CD4-positive, CD25-positive, alpha-beta regulatory T cell (primary cell): ENCODE data around the gene SLC38A11. TPM values are rescaled to one million over a fixed set of nuclear protein-coding genes. Genes with fewer than 3 reads are reported as not detected.
"Not testable (repeated sequence)": the region's sequence is repeated elsewhere in the genome, so short reads cannot be mapped to it uniquely, and the experiment has no call there.

Experiments used
- ATAC-seq, 2 donors: fragments of 150-1000 bp; cut with Tn5 transposase; one replicate each; pipeline ENCODE4 v1.10.0; 2021; ENCODE audit warnings: low read depth in 2 of 2, moderate number of reproducible peaks in 2 of 2, moderate library complexity in 1 of 2
- DNase-seq, 3 donors: peaks; one replicate each; pipeline versions ENCODE4 v3.0.0 to v3.0.0-alpha.2; 2012 to 2022; ENCODE audit warnings: mixed read lengths in 1 of 3
- H3K27ac ChIP-seq: one replicate; pipeline ENCODE4 v1.7.0; 2013; ENCODE audit warnings: mild to moderate bottlenecking, low read length; ENCODE audit not compliant: insufficient read depth, poor library complexity, severe bottlenecking
- H3K27me3 ChIP-seq: one replicate; pipeline ENCODE4 v1.7.0; 2013; ENCODE audit warnings: low read length; ENCODE audit not compliant: control insufficient read depth, insufficient read depth
- H3K36me3 ChIP-seq: one replicate; pipeline ENCODE4 v1.7.0; 2013; ENCODE audit warnings: mild to moderate bottlenecking, low read length, moderate library complexity; ENCODE audit not compliant: control insufficient read depth, insufficient read depth
- H3K4me1 ChIP-seq: 2 replicates; pipeline ENCODE4 v1.7.0; 2013; ENCODE audit warnings: mild to moderate bottlenecking, low read length; ENCODE audit not compliant: insufficient read depth, control insufficient read depth, poor library complexity, severe bottlenecking
- H3K4me3 ChIP-seq: one replicate; pipeline ENCODE4 v1.7.0; 2013; ENCODE audit warnings: low read depth, mild to moderate bottlenecking, low read length, moderate library complexity
- H3K9me3 ChIP-seq, 2 experiments: 1 replicate in 1 of 2; 2 replicates in 1 of 2; pipeline ENCODE4 v1.7.0; 2013; ENCODE audit warnings: low read length in 2 of 2, mild to moderate bottlenecking in 1 of 2, moderate library complexity in 1 of 2; ENCODE audit not compliant: control insufficient read depth in 2 of 2
- H3K27ac Mint-ChIP-seq, 3 donors: one replicate each; pipeline ENCODE4 v1.8.0; 2020 to 2022; ENCODE audit warnings: mild to moderate bottlenecking in 3 of 3, mixed read lengths in 3 of 3, moderate library complexity in 2 of 3
- H3K27me3 Mint-ChIP-seq: one replicate; pipeline ENCODE4 v1.8.0; 2022; ENCODE audit warnings: mild to moderate bottlenecking, mixed read lengths
- H3K36me3 Mint-ChIP-seq: one replicate; pipeline ENCODE4 v1.8.0; 2020; ENCODE audit warnings: mixed read lengths
- H3K4me1 Mint-ChIP-seq, 4 donors: one replicate each; pipeline ENCODE4 v1.8.0; 2020 to 2022; ENCODE audit warnings: mixed read lengths in 4 of 4, mild to moderate bottlenecking in 1 of 4
- H3K4me3 Mint-ChIP-seq, 4 donors: one replicate each; pipeline ENCODE4 v1.8.0; 2020 to 2022; ENCODE audit warnings: mild to moderate bottlenecking in 4 of 4, mixed read lengths in 4 of 4, moderate library complexity in 3 of 4
- H3K9me3 Mint-ChIP-seq, 7 donors: one replicate each; pipeline ENCODE4 v1.8.0; 2020 to 2022; ENCODE audit warnings: mixed read lengths in 7 of 7, mild to moderate bottlenecking in 3 of 7, moderate library complexity in 2 of 7
- polyA plus RNA-seq, 4 donors: library from polyadenylated mRNA; unstranded; fragments of 300-500 nt; fragmentation: Illumina TruSeq; gene quantifications; one replicate each; pipeline ENCODE4 v1.2.3, GENCODE V29; 2021
- total RNA-seq: library from RNA; stranded (reverse); gene quantifications from one replicate; pipeline ENCODE4 v1.2.3, GENCODE V29; 2022

Gene SLC38A11
- total and polyA plus RNA-seq, 5 donors from 2014 or later: not detected

DNA sequence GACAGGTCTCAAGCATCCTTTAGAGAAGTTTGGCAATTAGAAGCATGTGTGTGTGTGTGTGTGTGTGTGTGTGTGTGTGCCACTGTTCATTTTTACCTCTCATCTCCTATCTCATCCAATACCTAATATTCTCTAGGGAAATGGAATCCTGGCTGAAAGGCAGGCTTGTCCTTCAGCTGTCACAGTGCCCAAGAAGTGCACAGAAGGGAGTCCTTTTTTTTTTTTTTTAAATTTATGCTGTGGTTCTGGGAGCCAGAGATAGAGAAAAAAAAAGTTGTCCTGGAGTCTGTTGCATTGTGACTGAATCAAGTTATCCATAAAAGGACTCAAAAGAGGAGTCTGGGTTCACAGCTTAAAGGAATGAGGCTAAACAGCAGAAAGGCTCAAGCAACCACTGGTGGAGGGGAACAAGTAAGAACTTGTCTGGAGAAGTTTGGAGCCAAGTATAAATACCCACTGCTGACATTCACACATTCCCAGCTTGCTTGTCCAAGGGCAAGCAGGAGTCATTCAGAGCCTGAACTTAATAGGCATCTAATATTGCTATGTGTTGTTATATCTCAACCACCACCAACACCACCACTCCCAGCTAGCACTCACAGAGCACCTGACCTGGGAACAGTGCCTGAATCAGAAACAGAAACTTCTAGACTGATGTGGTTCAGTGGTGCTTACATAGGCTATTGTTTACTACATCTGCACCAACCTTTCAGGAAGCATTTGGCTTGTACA lies 36.2 kb upstream of the SLC38A11 start:
- H3K27ac ChIP-seq, H3K4me3 ChIP-seq, H3K4me3 Mint-ChIP-seq, H3K36me3 ChIP-seq, H3K27me3 ChIP-seq, H3K9me3 ChIP-seq, H3K27me3 Mint-ChIP-seq, H3K4me1 ChIP-seq, H3K36me3 Mint-ChIP-seq, H3K9me3 Mint-ChIP-seq: not testable (repeated sequence)
- Mint-ChIP-seq H3K4me1 (peaks cover 0 to 16% (median 6%) of the 10 kb centered on the region in 4 donors), H3K27ac (peak overlapping the region in 1 of 3 donors; percentile 90)
- peak in 1 of 3 donors; percentile 4 for DNase-seq
- peak in 1 of 2 donors; percentile 54 for ATAC-seq

DNA sequence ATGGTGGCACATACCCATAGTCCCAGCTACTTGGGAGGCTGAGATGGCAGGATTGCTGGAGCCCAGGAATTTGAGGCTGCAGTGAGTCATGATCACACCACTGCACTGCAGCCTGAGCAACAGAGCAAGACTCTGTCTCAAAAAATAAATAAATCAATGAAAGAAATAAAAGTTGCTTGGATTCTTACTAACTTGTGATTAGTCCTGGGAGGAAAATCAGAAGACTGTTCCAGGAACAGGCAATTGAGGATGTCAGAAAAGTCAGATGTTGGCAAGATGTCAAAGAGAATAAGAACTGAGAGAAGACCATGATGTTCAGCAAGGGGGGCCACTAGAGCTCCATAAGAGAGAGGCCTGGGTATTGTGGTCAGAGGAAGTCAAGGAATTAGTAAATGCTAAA lies 35.6 kb upstream of the SLC38A11 start:
- not testable (repeated sequence) for H3K36me3 Mint-ChIP-seq, H3K9me3 Mint-ChIP-seq, H3K27me3 ChIP-seq, DNase-seq, H3K9me3 ChIP-seq, H3K4me3 ChIP-seq, H3K36me3 ChIP-seq, H3K27ac ChIP-seq, H3K27me3 Mint-ChIP-seq, H3K4me3 Mint-ChIP-seq, ATAC-seq, H3K4me1 ChIP-seq
- peak overlapping the region in 1 of 3 donors; percentile 90 for H3K27ac Mint-ChIP-seq
- H3K4me1 Mint-ChIP-seq: peaks cover 0 to 16% (median 6%) of the 10 kb centered on the region in 4 donors

DNA sequence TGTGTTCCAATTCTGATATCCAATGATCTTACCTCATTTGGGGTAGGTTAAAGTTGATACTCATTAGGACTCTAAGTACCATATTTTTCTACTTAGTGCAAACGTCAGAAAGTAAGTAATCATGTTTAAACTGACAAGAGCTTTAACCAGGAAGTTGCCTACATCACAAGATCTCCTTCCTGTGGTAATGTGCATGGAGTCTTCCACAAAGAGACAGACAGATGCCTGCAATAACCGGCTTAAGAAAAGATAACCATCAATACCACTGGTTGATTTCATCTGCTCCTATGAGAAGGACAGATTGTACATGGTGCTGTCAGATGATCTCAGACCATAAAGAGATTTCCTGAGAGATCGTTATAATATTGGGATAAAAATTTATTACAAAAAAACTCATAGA lies 33.5 kb upstream of the SLC38A11 start:
- not testable (repeated sequence) for H3K27me3 Mint-ChIP-seq, H3K4me1 ChIP-seq, H3K4me3 ChIP-seq, H3K27me3 ChIP-seq, H3K9me3 ChIP-seq, ATAC-seq, H3K27ac ChIP-seq, H3K27ac Mint-ChIP-seq, H3K9me3 Mint-ChIP-seq, H3K36me3 ChIP-seq, H3K36me3 Mint-ChIP-seq, H3K4me3 Mint-ChIP-seq, DNase-seq
- peaks cover 0 to 14% (median 6%) of the 10 kb centered on the region in 4 donors for H3K4me1 Mint-ChIP-seq

GRCh38 chr2:164986027-164986426 lies 30.7 kb upstream of the SLC38A11 start:
- H3K4me3 ChIP-seq, H3K27me3 ChIP-seq, H3K9me3 ChIP-seq, ATAC-seq, DNase-seq, H3K4me3 Mint-ChIP-seq, H3K4me1 ChIP-seq, H3K9me3 Mint-ChIP-seq, H3K27ac Mint-ChIP-seq, H3K36me3 ChIP-seq, H3K4me1 Mint-ChIP-seq, H3K36me3 Mint-ChIP-seq, H3K27me3 Mint-ChIP-seq, H3K27ac ChIP-seq: not testable (repeated sequence)

DNA sequence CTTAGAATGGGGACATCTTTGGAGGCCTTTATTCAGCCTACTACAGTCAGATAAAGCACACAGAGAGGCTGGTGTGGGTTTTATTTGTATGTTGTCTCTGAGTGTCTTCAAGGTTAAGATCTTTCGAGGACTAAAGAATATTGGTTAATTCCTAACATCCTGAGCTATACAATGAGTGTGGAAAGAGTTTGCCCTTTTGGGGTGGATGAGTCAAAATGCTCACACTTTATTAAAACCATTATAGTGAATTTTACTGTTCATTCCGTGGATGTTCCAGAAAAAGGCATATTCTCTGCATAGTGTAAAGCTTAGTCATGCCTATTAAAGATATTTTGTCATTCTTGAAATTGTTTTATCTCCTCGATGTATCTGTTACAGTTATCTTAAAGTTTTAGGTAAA lies 29.1 kb upstream of the SLC38A11 start:
- DNase-seq (no peak), ATAC-seq (no peak)
- Mint-ChIP-seq H3K27ac (no peak overlapping the region), H3K27me3 (peaks cover 5% of the 10 kb centered on the region), H3K9me3 (peaks cover 0 to 2% (median 0%) of the 10 kb centered on the region in 7 donors), H3K4me3 (no peak overlapping the region), H3K4me1 (peaks cover 0 to 8% (median 0%) of the 10 kb centered on the region in 4 donors), H3K36me3 (no peaks in the 10 kb centered on the region)
- Histone ChIP-seq H3K4me1 (no peaks in the 10 kb centered on the region), H3K4me3 (no peak overlapping the region), H3K27ac (no peak overlapping the region), H3K9me3 (no peaks in the 10 kb centered on the region), H3K36me3 (no peaks in the 10 kb centered on the region), H3K27me3 (no peaks in the 10 kb centered on the region)

DNA sequence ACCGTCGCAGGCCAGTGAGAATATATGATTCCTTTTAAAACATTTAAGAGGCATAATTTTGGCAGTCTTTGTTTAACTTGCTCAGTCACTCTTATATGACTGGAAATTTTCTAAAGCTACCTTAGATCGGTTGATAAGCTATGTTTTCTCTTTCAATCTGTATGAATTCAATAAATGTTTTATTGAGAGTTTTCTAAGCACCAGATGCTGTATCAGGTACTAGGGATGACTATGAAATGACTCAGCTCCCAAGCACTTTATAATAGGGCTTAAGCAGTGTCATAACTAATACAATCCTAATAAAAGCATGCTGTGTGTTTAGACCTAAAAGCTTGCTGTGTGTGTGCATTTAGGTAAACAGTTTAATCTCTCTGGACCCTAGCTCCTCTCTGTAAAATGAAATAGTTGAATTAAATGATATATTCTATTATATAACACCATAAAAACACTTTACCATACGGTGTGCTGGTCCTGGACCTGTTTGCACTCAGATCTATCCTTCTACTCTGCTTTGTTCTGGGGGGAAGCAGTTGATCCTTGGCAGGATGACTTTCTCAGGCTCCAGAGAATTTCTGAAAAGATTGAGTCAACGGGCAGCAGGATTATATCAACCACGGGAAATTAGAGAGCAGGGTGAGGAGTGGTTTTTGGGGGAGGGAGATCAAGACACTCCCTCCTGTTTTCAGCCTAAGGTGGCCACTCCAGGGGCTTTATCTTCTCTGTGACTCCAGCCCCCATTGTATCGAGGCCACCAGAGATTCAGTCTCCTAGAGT lies 26.1 kb upstream of the SLC38A11 start:
- Histone ChIP-seq H3K4me3 (no peak overlapping the region), H3K9me3 (no peaks in the 10 kb centered on the region), H3K27ac (no peak overlapping the region), H3K27me3 (no peaks in the 10 kb centered on the region), H3K36me3 (no peaks in the 10 kb centered on the region), H3K4me1 (no peaks in the 10 kb centered on the region)
- H3K36me3 Mint-ChIP-seq: no peaks in the 10 kb centered on the region
- ATAC-seq (no peak), DNase-seq (no peak)
- peaks cover 5% of the 10 kb centered on the region for H3K27me3 Mint-ChIP-seq
- H3K27ac Mint-ChIP-seq: no peak overlapping the region
- no peak overlapping the region for H3K4me3 Mint-ChIP-seq
- no peaks in the 10 kb centered on the region for H3K9me3 Mint-ChIP-seq
- no peaks in the 10 kb centered on the region for H3K4me1 Mint-ChIP-seq

DNA sequence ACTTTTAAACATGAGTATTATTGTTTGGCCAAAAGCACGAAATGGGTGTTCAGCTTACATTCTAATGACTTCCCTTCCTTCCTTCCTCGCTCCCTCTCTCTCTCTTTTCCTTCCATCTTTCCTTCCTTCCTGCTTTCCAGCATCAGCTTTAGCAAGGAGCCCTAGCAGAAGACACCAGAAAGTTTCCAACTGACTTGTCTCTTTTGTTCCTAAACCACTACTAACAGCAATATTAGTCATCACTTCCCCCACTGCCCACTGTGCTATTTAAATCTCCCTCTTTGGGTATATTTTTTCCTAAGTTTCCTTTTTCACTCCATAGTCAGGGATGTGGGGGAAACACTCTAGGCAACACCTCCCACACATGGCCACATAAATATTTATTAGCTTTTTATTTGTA lies 25.4 kb upstream of the SLC38A11 start:
- not testable (repeated sequence) for H3K4me3 ChIP-seq, H3K27me3 Mint-ChIP-seq, H3K27ac ChIP-seq, H3K4me1 Mint-ChIP-seq, H3K36me3 ChIP-seq, H3K27ac Mint-ChIP-seq, ATAC-seq, H3K4me1 ChIP-seq, H3K27me3 ChIP-seq, H3K9me3 ChIP-seq, H3K9me3 Mint-ChIP-seq, H3K36me3 Mint-ChIP-seq, DNase-seq, H3K4me3 Mint-ChIP-seq

DNA sequence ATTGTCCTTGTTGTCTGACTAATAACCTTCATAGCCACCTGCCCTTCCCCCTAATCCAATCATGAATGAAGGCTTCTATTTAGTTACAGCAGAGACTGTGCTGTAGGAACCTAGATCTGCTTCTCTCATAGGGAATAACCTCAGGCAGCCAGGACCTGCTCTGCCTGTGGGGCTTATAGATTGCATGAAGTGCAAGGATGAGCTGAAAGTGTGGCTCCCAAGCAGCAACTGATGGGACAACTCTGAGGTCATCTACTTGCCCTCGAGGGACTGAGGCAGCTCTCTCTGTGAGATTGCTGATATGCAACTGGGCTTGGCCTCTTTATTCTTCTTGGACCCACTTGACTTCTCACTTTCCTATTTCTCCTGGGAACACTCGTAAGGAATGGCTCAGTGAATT lies 23.8 kb upstream of the SLC38A11 start:
- peaks cover 5% of the 10 kb centered on the region for H3K27me3 Mint-ChIP-seq
- no peak overlapping the region for H3K27ac Mint-ChIP-seq
- H3K4me3 ChIP-seq: no peak overlapping the region
- no peak for ATAC-seq
- H3K27ac ChIP-seq: no peak overlapping the region
- no peaks in the 10 kb centered on the region for H3K27me3 ChIP-seq
- DNase-seq: no peak
- no peaks in the 10 kb centered on the region for H3K9me3 Mint-ChIP-seq
- no peaks in the 10 kb centered on the region for H3K9me3 ChIP-seq
- no peaks in the 10 kb centered on the region for H3K4me1 ChIP-seq
- no peaks in the 10 kb centered on the region for H3K36me3 ChIP-seq
- H3K36me3 Mint-ChIP-seq: no peaks in the 10 kb centered on the region
- no peak overlapping the region for H3K4me3 Mint-ChIP-seq
- peaks cover 0 to 9% (median 7%) of the 10 kb centered on the region in 4 donors for H3K4me1 Mint-ChIP-seq
